Measurements from ENCODE around the gene LCLAT1.

The LCLAT1 gene

GRCh38 chr2:30649828-30650227, 202.8 kb downstream of the LCLAT1 start:
- DNase-seq, result no peak

- no peak for DNase-seq
Observed at GRCh38 chr2:30652271-30652915, 205.3 kb downstream of the LCLAT1 start.

GRCh38 chr2:30653847-30654246, 206.8 kb downstream of the LCLAT1 start:
- no peak for DNase-seq

- DNase-seq, result no peak
Observed at GRCh38 chr2:30654404-30654803, 207.4 kb downstream of the LCLAT1 start.

GRCh38 chr2:30655211-30655610, 208.2 kb downstream of the LCLAT1 start:
- DNase-seq, result no peak

GRCh38 chr2:30655660-30656059, 208.6 kb downstream of the LCLAT1 start:
- DNase-seq, result no peak

- no peak for DNase-seq
Observed at GRCh38 chr2:30656079-30656478, 209.0 kb downstream of the LCLAT1 start.

GRCh38 chr2:30661173-30662107, 214.4 kb downstream of the LCLAT1 start:
- no peak for DNase-seq

- DNase-seq, result peak; percentile 30
Observed at GRCh38 chr2:30662268-30663131, 215.5 kb downstream of the LCLAT1 start.

GRCh38 chr2:30663321-30663720, 216.3 kb downstream of the LCLAT1 start:
- DNase-seq, result no peak

- no peak for DNase-seq
Observed at GRCh38 chr2:30663806-30664205, 216.8 kb downstream of the LCLAT1 start.

GRCh38 chr2:30664761-30665358, 217.8 kb downstream of the LCLAT1 start:
- DNase-seq, result no peak

GRCh38 chr2:30665761-30666265, 218.8 kb downstream of the LCLAT1 start:
- no peak for DNase-seq

GRCh38 chr2:30666266-30666874, 219.3 kb downstream of the LCLAT1 start:
- DNase-seq, result no peak

- no peak for DNase-seq
Observed at GRCh38 chr2:30670453-30670852, 223.4 kb downstream of the LCLAT1 start.

- no peak for DNase-seq
Observed at GRCh38 chr2:30673127-30673526, 226.1 kb downstream of the LCLAT1 start.

- DNase-seq, result no peak
Observed at GRCh38 chr2:30675758-30676157, 228.7 kb downstream of the LCLAT1 start.

- DNase-seq, result no peak
Observed at GRCh38 chr2:30677231-30677630, 230.2 kb downstream of the LCLAT1 start.

GRCh38 chr2:30677861-30678385, 230.9 kb downstream of the LCLAT1 start:
- DNase-seq, result no peak

GRCh38 chr2:30678410-30679137, 231.5 kb downstream of the LCLAT1 start:
- no peak for DNase-seq

GRCh38 chr2:30679426-30680088, 232.5 kb downstream of the LCLAT1 start:
- no peak for DNase-seq
